ENCODE data around the gene RIN1. TPM values are rescaled to one million over a fixed set of nuclear protein-coding genes. Genes with fewer than 3 reads are reported as not detected.

The RIN1 gene
- polyA plus RNA-seq, 1 donor (not counting 4 experiments of a cell fraction or from before 2014, with no cell fraction given) = 10.6 TPM

DNA sequence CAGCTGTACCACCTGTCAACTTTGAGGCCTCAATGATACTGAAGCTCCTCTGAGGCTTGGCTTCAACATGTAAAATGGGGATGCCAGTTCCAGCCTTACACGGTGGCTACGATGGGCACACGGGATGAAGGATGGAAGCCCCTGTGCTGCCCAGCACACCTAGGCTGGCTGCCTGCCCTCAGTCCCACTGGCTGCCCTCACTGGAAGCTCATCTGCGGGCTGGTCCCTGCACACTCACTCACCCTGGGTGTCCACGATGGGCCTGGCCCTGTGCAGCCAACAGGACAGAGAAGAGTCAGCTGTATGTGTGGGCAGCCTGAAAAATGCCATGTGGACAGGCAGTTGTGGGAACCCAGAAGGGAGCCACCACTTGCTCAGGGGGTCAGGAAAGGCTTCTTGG is 49.5 kb downstream of the RIN1 start:
- no peak for FAIRE-seq

DNA sequence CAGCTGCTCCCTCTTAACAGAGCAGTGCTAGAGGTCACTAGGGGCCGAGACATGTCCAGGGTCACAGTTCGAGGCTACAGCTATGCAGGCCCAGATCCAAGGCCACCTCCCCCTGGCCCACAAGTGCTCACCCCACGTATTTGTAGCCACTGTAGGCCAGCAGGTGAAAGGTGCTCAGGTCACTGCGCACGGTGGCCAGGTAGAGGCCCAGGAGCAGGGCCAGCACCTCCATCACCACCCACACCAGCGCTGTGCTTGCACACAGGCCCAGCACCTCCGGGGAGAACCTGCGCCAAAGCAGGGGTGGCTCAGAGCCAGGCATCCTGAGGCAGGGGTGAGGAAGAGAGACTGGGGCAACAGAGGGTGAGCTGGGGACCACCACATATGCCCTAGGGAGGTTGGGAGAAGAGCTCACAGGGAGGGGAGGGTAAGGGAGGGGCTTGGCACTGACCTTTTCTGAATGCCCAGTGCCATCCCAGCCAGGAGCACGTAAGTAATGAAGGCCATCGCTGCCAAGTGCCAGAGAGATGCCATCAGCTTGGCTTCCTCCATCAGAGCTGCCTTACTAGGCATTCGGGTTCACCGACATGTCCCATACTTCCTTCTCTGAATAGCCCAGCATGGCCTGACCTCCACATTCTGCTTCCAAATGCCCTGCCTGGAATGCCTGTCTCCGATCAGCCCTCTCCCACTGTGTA is 50.8 kb downstream of the RIN1 start:
- dilution Hi-C loops (cut with MboI; ENCODE audit: extremely low pct_ligation_motif_present, low sequenced_read_pairs) = no loop called here
- Histone ChIP-seq H3K9me1 (ENCODE audit: control insufficient read depth, extremely low read depth, insufficient read depth, low read length) (no peaks in the 10 kb centered on the region), H3K4me2 (ENCODE audit: control insufficient read depth, extremely low read depth, insufficient read depth, low read depth, low read length) (no peak overlapping the region), H3K9ac (ENCODE audit: control insufficient read depth, extremely low read depth, insufficient read depth, low read length) (no peak overlapping the region), H3K27ac (ENCODE audit: control insufficient read depth, insufficient read depth, low read length) (no peak overlapping the region), H4K20me1 (ENCODE audit: control insufficient read depth, extremely low read depth, insufficient read depth, low read length) (peaks cover 6% of the 10 kb centered on the region), H2AFZ (ENCODE audit: control insufficient read depth, low read length) (no peak overlapping the region), H3K36me3 (ENCODE audit: control insufficient read depth in 2 of 2, extremely low read depth in 1 of 2, insufficient read depth in 2 of 2, low read length in 2 of 2) (peaks cover 9 to 14% of the 10 kb centered on the region in 2 experiments), H3K79me2 (ENCODE audit: control insufficient read depth, insufficient read depth, low read length) (peaks cover 27% of the 10 kb centered on the region), H3K4me3 (ENCODE audit: control insufficient read depth in 2 of 3, extremely low read depth in 1 of 3, insufficient read depth in 2 of 3, low read depth in 1 of 3, low read length in 3 of 3) (no peak overlapping the region), H3K9me3 (ENCODE audit: control insufficient read depth, low read depth, low read length) (no peaks in the 10 kb centered on the region), H3K4me1 (ENCODE audit: control insufficient read depth, extremely low read depth, insufficient read depth, low read length) (peaks cover 16% of the 10 kb centered on the region), H3K27me3 (ENCODE audit: control insufficient read depth, extremely low read depth, insufficient read depth, low read length) (no peaks in the 10 kb centered on the region)
- TF ChIP-seq EZH2 (IDR thresholded peaks at IDR 0.05; ENCODE audit: low read length) = no peak
- TF ChIP-seq, protein P1, sequence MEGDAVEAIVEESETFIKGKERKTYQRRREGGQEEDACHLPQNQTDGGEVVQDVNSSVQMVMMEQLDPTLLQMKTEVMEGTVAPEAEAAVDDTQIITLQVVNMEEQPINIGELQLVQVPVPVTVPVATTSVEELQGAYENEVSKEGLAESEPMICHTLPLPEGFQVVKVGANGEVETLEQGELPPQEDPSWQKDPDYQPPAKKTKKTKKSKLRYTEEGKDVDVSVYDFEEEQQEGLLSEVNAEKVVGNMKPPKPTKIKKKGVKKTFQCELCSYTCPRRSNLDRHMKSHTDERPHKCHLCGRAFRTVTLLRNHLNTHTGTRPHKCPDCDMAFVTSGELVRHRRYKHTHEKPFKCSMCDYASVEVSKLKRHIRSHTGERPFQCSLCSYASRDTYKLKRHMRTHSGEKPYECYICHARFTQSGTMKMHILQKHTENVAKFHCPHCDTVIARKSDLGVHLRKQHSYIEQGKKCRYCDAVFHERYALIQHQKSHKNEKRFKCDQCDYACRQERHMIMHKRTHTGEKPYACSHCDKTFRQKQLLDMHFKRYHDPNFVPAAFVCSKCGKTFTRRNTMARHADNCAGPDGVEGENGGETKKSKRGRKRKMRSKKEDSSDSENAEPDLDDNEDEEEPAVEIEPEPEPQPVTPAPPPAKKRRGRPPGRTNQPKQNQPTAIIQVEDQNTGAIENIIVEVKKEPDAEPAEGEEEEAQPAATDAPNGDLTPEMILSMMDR (optimal IDR thresholded peaks at IDR 0.05 in 1 of 3, IDR thresholded peaks at IDR 0.05 in 1 of 3, conservative IDR thresholded peaks at IDR 0.05 in 1 of 3; ENCODE audit: extremely low read depth in 1 of 3, insufficient read depth in 2 of 3, low read length in 3 of 3) = no peak
- FAIRE-seq (no peak), DNase-seq (ENCODE audit: low read depth, low spot score) (no peak)

More for the DNA sequence above, 49.5 kb downstream of the RIN1 start:
- TF ChIP-seq, protein P1 (optimal IDR thresholded peaks at IDR 0.05 in 1 of 3, IDR thresholded peaks at IDR 0.05 in 1 of 3, conservative IDR thresholded peaks at IDR 0.05 in 1 of 3; ENCODE audit: extremely low read depth in 1 of 3, insufficient read depth in 2 of 3, low read length in 3 of 3) = no peak
- TF ChIP-seq EZH2 (IDR thresholded peaks at IDR 0.05; ENCODE audit: low read length) = no peak
- no peak for DNase-seq (ENCODE audit: low read depth, low spot score)
- Histone ChIP-seq H3K36me3 (ENCODE audit: control insufficient read depth in 2 of 2, extremely low read depth in 1 of 2, insufficient read depth in 2 of 2, low read length in 2 of 2) (peaks cover 9 to 14% of the 10 kb centered on the region in 2 experiments), H2AFZ (ENCODE audit: control insufficient read depth, low read length) (no peak overlapping the region), H3K9me1 (ENCODE audit: control insufficient read depth, extremely low read depth, insufficient read depth, low read length) (no peaks in the 10 kb centered on the region), H3K27ac (ENCODE audit: control insufficient read depth, insufficient read depth, low read length) (no peak overlapping the region), H3K9me3 (ENCODE audit: control insufficient read depth, low read depth, low read length) (no peaks in the 10 kb centered on the region), H3K4me2 (ENCODE audit: control insufficient read depth, extremely low read depth, insufficient read depth, low read depth, low read length) (no peak overlapping the region), H3K79me2 (ENCODE audit: control insufficient read depth, insufficient read depth, low read length) (peaks cover 27% of the 10 kb centered on the region), H3K4me3 (ENCODE audit: control insufficient read depth in 2 of 3, extremely low read depth in 1 of 3, insufficient read depth in 2 of 3, low read depth in 1 of 3, low read length in 3 of 3) (no peak overlapping the region), H3K4me1 (ENCODE audit: control insufficient read depth, extremely low read depth, insufficient read depth, low read length) (peaks cover 16% of the 10 kb centered on the region), H3K9ac (ENCODE audit: control insufficient read depth, extremely low read depth, insufficient read depth, low read length) (no peak overlapping the region), H3K27me3 (ENCODE audit: control insufficient read depth, extremely low read depth, insufficient read depth, low read length) (peaks cover 7% of the 10 kb centered on the region), H4K20me1 (ENCODE audit: control insufficient read depth, extremely low read depth, insufficient read depth, low read length) (peaks cover 6% of the 10 kb centered on the region)
- dilution Hi-C loops (cut with MboI; ENCODE audit: extremely low pct_ligation_motif_present, low sequenced_read_pairs) = no loop called here

Data from keratinocyte (primary cell).